HG02938 (cell line): Measurements from ENCODE around the gene C6orf47.

ENCODE experiments used
- ATAC-seq: cut with Tn5 transposase; IDR thresholded peaks from one replicate; pipeline ENCODE4 v1.9.1; 2021; ENCODE audit warnings: mild to moderate bottlenecking, moderate library complexity; ENCODE audit not compliant: unreplicated experiment

Gene C6orf47

DNA sequence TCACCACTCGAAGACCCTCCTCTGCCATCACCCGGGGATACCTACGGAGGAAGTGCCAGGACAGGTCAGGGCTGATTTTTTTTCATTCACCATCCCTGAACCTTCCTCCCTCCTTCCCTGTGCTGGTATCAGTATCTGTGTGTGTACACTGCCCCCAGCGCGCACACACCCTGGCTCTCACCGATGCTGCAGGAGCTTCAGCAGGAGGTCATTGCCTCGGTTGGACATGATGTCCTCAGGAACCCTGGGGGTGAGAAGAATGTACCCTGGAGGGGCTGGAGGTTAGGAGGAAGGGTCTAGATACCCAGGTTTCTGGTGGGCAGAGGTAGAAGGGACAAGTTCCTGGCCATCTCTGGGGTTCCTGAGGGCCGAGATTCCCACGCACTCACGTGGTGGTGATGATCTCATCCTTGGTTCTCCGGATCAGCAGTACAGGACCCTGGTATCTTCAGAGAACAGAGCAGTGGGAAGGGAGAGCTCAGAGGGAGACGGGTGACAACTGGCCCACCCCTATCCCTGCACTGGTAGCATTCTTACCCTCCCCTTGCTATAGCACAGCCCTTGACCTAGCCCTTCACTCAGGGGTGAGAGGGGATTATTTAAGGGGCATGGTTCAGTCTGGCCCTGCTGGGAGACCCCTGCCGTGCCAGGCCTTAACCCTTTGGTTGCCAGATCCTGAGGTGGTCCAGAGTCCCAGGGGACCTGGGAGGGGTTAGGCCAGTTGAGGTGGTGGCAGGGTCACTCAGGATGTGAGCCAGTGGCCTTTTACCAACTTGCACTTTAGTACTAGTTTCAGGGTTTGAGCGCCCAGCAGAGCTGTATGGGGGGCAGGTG, 27.5 kb upstream of the C6orf47 start:
- no peak for ATAC-seq

DNA sequence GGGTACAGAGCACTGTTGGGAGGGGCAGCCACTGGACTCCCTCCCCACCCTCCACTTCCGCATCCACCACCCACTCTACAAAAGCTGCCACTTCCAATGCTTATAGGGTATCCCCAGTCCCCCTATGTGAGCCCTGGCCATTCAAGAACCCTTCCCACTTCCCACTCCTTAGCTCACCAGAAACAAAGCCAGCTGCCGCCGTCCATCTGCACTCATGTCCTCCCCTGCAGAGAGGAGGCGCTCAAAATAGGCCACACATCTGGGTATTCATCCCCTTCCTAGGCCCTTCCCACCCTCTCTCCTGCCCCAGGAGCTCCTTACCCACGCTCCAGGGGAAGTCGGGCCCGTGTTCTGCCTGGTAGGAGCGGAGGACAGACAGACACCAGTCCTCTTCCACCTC, 26.7 kb upstream of the C6orf47 start:
- no peak for ATAC-seq

DNA sequence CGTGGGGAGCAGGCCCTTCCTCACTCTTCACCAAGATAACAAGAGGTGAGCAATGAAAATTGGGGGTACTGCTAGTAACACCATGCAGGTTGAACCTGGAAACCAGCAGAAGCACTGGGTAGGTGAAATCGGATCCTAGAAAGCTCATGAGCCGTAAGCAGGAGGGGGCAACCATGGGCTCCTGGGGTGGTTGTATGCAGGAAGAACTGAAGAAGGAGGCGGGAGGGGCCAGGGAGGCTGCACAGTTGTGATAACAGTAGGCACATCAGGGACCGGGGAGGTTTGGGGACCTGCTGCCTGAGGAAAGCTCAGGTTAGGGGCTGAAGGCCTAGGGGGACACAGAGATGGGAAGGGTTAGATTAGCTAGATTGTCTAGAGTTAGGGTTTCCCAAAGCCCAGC, 25.9 kb upstream of the C6orf47 start:
- no peak for ATAC-seq

DNA sequence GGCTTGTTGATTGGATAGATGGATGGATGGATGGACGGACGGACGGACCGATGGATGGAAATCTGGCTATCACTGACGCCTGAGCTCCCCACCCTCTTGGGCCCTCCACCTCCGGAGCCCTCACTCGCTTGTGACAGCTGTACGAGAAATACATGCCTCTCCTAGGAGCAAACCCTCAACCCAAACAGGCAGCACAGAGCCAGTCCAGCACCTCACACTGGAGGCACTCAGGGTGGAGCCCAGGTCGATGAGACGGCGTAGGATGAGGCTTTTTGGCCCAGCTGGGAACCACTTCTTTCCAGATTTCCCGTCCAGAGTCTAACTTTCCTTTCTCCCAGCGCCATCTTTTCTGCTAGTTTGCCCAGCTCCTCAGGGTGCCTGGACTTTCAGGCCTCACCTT, 23.0 kb upstream of the C6orf47 start:
- ATAC-seq, result no peak

DNA sequence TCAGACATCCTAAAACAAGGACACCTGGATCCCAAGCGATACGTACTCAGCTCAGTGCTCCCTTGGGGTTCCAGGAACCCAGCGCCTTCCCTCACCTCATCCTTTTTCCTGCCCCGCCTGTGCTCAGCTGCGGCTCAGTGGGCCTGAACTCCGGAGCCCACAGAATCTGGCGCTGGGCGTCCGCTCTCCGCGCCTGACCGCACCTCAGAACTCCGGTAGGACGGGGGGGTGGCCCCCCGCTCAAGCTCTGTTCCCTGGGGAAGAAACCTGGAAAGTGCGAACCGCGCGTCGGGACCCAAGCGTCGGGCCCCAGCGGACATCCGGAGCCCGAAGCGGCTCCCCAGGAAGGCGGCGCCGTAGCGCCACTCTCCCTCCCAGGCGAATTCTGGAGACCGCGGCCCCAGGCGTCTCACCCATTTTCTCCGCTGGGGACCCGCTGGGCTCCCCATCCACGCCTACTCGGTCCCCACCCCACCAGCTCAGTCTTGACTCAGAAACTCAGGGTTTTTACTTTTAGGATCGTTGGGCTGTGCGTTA, 20.6 kb upstream of the C6orf47 start:
- no peak for ATAC-seq

DNA sequence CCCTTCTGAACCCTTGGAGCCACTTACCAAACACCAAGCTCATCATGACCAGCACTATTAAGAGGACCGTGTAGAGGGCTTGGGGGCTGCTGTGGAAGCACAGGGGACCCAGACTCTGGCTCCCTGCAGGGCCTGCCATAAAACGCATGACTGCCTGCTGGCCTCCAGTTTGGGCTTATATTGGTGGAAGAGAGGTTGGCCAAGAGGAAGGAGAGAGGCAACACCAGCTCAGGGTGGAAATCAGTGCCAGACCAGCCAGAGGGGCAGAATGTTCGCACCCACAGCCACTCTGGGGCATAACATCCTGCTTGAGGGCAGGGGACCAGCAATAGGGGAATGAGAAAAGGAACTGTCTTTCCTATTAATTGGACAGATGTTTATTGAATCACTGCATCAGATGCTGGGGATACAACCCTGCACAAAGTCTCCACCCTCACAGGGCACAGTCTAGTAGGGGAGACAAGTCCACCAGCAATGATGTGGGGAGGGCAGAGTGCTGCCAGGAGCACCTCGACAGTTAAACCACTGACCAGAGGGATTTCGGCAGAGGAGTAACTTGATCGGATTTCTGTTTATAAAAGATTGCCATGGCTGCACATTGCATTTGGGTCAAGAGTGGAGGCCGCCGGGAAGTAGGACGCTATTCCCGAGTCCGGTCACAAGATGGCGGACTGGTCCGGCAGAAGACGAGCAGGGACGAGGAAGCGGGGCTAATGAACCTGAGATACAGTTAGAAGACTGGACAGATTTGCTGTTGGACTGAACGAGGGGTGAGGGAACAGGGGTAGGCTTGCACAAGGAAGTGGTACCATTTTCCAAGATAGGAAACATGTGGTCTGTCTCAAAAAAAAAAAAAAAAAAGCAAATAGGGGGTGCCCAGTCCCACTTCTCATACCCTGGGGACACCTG, 19.9 kb upstream of the C6orf47 start, which contains the start of gene LY6G5C:
TSS of gene LY6G5C (minus strand) at position 842 of the 909 bp plus-strand sequence. CDS start at position 148, 694 bp downstream.
- no peak for ATAC-seq

DNA sequence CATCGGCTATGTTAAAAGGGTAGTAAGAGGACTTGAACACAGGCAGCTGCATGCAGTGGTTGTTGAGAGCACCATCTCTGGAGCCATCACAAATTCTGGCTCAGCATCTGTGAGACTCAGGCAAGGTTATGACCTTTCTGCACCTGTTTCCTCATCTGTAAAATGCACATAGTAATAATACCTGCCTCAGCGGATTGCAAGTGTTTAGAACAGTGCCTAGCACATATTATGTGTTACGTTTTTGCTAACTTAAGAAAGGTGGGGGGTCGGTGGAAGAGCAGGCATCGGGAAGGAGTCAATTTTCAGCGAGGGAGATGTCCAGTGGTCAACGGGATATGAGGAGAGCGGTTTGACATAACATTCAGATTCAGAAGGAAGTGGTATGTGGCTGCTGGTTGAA, 17.4 kb upstream of the C6orf47 start:
- ATAC-seq, result no peak

DNA sequence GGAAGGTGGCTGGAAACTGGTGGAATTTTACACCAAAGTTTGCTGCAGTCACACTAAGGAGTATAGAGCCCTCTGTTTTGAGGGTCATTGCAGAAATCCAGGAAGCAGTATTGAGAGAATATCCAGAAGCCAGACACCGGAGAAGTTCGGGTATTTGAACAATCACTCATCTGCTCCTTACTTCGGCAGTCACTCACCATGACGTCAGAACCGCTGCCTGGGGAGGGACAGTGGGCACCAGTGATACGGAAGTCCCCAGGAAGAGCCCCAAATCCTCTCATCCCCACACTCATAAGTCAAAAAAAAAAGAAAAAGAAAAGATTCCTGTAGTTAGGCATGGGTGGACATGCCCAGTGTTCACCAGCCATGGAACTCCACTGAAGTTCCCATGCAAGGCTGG, 16.3 kb upstream of the C6orf47 start:
- ATAC-seq, result no peak

DNA sequence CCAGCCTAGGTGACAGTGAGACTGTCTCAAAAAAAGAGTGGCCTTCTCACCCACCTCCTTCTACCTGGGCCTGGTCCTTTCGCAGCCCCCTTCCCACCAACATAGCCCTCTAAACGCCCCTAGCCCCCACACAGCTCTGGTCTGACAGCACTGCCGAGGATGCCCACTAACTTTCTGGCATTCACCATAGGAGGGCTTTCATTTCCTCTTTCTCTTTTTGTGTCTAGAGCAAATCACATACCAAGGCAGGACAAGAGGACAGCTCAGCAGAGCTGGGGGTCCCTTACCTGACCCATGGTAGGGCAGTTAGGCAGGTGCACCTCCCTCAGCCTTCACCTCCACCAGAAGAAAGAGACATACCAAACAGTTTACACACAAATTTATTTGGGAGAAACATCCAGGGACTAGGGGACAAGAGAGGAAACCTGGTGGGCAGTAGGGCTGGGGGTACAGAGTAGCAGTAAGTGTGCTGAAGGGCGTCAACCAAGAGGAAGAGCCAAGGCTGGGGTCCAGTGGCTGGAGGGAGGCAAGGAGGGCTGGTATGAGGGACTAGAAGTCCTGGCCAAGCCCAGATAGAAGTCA, 15.8 kb upstream of the C6orf47 start:
- no peak for ATAC-seq

DNA sequence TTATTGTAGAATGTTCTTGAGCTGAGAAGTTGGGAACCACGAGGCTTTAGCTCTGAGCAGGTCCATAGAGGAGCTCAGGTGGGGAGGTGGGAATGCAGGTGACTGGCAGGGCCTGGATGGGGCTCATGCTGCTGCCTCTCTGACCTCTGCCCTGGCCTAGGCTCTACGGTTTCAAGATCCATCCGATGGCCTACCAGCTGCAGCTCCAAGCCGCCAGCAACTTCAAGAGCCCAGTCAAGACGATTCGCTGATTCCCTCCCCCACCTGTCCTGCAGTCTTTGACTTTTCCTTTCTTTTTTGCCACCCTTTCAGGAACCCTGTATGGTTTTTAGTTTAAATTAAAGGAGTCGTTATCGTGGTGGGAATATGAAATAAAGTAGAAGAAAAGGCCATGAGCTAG, 9.1 kb upstream of the C6orf47 start, which contains the start of gene LY6G5B:
TSS of gene LY6G5B (plus strand) at position 301 of the 400 bp plus-strand sequence. CDS start 975 bp downstream, outside the sequence.
- ATAC-seq, result no peak

DNA sequence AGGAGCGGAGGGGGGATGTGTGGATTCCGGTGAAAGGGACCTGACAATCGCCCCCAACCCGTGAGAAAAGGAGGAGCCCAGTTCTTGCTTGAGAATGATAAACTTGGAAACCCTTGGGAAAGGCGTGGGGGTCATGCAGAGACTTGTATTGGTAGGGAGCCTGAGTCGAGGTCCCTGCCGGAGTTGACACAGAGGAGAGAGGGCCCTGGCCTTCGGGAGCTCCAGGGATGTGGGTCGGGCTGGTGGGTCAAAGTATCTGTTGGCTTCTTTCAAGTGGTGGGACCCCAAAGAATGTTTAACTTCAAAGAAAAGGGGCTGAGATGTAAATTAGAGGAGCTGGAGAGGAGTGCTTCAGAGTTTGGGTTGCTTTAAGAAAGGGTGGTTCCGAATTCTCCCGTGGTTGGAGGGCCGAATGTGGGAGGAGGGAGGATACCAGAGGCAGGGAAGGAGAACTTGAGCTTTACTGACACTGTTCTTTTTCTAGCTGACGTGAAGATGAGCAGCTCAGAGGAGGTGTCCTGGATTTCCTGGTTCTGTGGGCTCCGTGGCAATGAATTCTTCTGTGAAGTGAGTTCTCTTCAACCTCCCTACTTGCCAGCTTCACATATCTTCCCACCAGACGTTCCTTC, 5.9 kb upstream of the C6orf47 start:
- no peak for ATAC-seq

DNA sequence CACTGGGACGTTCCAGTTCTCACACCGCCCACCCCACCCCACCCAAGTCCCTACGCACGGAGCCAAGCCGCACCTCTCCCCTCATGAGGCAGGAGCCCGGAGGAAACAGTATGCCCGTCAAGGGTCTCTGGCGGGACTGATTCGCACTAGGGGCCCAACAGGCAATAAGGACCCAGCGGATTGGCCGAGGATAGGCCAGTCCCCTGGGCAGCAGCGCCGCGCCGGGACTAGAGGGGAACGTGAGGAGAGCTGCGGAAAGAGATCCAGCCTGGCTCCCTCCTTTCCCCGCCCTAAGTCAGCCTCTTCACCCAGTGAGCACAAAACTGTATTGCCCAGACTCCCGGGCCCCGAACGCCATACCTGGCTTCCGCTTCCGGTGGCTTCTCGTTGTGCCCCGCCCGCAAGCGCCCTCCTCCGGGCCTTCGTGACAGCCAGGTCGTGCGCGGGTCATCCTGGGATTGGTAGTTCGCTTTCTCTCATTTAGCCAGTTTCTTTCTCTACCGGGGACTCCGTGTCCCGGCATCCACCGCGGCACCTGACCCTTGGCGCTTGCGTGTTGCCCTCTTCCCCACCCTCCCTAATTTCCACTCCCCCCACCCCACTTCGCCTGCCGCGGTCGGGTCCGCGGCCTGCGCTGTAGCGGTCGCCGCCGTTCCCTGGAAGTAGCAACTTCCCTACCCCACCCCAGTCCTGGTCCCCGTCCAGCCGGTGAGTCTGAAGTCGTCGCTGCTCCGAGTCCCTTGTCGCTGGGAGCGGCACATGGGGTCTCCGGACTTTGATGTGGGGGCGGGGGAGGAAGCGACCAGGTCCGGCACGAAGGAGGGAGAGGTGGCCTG, 5.1 kb upstream of the C6orf47 start, which contains the start of gene CSNK2B:
TSS of gene CSNK2B (plus strand) at position 580 of the 836 bp plus-strand sequence. CDS start 752 bp downstream, outside the sequence.
- peak; percentile 67 for ATAC-seq

DNA sequence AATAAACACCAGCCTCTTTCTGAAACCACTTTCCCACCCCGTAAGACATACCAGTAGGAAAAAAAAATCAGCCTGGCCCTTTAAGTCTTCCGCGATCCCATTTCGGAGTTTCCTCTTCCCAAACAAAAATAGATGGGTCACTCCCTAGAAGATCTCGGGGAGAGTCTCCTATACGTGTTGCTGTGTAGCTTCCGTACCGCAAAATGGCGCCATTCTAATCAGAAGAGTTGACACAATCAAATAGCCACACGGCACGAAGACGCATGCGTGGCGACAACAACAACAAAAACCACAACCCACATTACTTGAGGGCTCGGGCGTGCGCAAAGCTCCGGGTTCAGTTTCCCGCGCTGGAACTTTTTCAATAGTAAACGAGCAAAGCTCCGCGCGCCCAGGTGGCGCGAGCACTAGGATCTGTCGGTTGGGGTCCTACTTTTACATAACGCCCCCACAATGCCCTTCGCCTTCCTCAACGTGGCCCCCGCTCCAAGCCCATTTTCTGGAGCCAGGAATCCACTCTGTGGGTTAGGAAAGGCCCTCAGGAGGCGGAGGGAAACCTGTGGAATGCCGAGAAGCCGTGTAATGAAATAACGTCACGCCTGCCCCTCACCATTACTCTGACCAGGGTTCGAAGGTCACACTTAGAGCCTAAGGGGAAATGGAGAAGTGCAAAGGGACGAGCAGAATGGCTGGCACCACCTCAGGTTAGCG, 4.4 kb upstream of the C6orf47 start, which contains the start of gene GPANK1:
TSS of gene GPANK1 (minus strand) at position 208 of the 711 bp plus-strand sequence. CDS start 519 bp downstream, outside the sequence.
- ATAC-seq, result peak; percentile 36

DNA sequence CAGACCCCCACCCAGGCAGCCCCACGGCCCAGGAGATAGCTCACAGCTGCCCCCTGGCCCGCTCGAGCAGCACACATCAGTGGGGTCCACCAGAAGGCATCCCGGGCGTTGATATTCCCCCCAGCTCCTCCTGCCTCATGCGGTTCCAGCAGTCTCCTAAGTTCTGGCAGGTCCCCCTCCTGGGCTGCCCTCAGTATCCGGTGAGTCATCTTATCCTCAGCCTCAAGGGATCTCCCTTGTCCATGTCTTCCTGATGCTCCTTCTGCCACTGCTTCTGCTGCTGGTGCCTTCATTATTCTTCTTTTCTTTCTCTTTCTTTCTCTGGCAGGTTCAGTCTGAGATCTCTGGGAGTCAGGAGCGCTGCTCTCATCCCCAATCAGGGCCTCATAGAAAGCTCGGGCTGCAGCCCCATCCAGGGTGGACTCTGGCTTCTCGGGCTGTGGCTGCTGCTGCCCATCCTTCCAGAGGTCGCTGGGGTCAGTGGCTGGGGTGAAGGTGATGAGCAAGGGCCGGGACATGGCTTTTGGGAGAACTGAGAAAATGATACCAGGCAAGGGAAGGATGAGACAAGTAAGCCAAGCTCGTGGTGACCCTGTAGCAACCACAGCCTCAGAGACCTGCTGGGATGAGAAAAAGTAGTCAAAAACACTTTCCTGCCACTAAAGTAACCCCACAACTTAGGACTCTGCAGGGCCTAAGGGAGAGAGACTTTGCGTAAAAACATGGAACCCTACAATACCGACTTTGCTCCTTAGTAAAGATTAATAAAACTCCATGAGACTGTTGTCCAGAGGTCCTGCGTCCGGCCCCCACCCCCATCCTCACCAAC, 3.6 kb upstream of the C6orf47 start:
- ATAC-seq, result no peak

DNA sequence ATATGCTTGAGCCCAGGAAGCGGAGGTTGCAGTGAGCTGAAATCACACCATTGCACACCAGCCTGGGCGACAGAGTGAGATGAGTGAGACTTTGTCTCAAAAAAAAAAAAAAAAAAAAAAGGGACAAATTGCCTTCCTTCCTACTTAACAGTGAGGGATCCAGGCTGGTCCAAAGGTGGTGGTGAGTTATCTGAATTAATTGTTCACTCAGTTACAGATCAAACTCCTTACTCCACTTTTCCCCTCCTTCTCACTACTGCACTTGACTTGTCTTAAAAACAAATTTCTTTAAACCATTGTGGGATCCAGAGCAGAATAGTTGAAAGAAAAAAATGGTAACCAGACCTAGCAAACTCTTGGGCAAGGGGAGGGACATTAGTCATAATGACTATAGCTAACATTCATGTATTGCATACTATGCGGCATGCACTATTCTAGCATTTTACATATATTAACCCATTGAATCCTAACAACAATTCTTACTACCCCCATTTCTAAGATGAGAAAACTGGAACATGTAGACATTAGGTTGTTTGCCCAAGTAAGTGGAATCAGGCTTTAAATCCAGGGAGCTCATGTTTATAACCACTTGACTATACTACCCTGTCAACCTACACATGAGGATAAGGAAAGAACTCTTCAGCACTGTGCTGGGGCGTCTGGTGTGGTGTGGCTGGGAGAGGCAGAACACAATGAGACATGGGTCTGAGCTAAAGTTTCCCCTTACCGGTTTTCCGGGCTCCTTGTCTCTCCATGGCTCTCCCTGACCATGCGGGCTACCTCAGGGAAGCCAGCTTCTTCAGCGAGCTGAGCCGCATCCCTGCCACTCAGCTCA, 2.8 kb upstream of the C6orf47 start:
- ATAC-seq, result no peak

DNA sequence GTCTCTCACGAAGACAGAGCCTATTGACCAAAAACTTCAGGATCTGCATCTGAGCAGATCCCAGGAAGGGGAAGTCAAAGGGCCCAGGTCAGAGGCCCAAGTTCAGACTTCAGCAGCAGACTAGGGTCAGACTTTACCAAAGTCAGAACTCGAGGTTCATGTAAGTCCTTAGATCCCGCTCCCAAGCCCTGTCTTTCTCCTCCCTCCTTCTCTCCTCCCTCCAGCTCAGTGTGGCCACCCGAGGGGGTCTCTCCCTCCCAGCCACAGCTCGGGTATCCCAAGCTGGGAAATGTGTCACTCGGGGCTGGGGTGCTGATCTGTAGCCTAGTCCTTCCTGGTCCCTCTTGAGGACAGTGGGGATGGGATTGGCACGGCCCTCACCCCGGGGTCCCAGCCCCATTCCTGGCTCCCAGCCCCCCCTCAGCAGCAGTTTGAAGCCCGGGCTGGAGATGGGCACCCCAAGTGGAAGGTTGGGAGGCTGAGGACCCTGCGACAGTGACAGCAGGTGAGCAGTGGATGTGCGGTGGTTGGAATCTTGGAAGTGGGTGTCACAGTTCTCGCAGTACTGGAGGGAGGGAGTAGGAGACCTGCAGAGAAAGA, 1.6 kb upstream of the C6orf47 start:
- no peak for ATAC-seq
